Heart left ventricle (tissue), 16 donors: ENCODE data around the gene MPV17. TPM values are rescaled to one million over a fixed set of nuclear protein-coding genes. Genes with fewer than 3 reads are reported as not detected.

ENCODE experiments used
- ATAC-seq, 4 donors: fragments of 200-7000 bp; cut with Tn5 transposase; one replicate each; pipeline ENCODE4 v1.9.1; 2020 to 2022; ENCODE audit warnings: moderate library complexity in 4 of 4, mild to moderate bottlenecking in 3 of 4, moderate number of reproducible peaks in 1 of 4
- DNase-seq, 5 donors: peaks; one replicate each; pipeline ENCODE4 v3.0.0-alpha.2; 2020
- H3K27ac ChIP-seq, 12 donors: fragments of 200-600 bp; sonication (generic) in 4 of 12; one replicate each; pipeline versions ENCODE4 v1.5.0 to v1.8.0; 2016 to 2022; ENCODE audit warnings: mild to moderate bottlenecking in 2 of 12
- H3K27me3 ChIP-seq, 9 donors: fragments of 200-600 bp; sonication (generic) in 2 of 9; one replicate each; pipeline versions ENCODE4 v1.5.1 to v1.8.0; 2016 to 2022; ENCODE audit warnings: mild to moderate bottlenecking in 3 of 9
- H3K36me3 ChIP-seq, 9 donors: fragments of 200-600 bp; sonication (generic) in 2 of 9; one replicate each; pipeline versions ENCODE4 v1.5.0 to v1.8.0; 2018 to 2022; ENCODE audit warnings: mild to moderate bottlenecking in 2 of 9
- H3K4me1 ChIP-seq, 12 donors: fragments of 200-600 bp; sonication (generic) in 4 of 12; one replicate each; pipeline versions ENCODE4 v1.5.0 to v1.8.0; 2016 to 2022; ENCODE audit warnings: mild to moderate bottlenecking in 3 of 12
- H3K4me3 ChIP-seq, 12 donors: fragments of 200-600 bp; sonication (generic) in 4 of 12; one replicate each; pipeline versions ENCODE4 v1.5.0 to v1.8.0; 2017 to 2022; ENCODE audit warnings: mild to moderate bottlenecking in 9 of 12, moderate library complexity in 4 of 12
- H3K9me3 ChIP-seq, 12 donors: fragments of 200-600 bp; sonication (generic) in 4 of 12; one replicate each; pipeline versions ENCODE4 v1.5.0 to v1.8.0; 2016 to 2022; ENCODE audit warnings: mild to moderate bottlenecking in 1 of 12
- POLR2A ChIP-seq, 2 donors: fragments of 450-650 bp; IDR thresholded peaks; one replicate each; pipeline ENCODE4 v1.6.1; 2017; ENCODE audit warnings: antibody characterized with exemption in 2 of 2, mild to moderate bottlenecking in 2 of 2, moderate library complexity in 2 of 2
- WGBS, 4 donors: extraction: QIAGEN DNeasy Blood & Tissue Kit in 2 of 4; methylation state at CpG; one replicate each; pipeline versions ENCODE4 v1.1.5 to v1.1.7; 2013 to 2018; 5-methylcytosine and 5-hydroxymethylcytosine counted together
- intact Hi-C, 10 donors: fragments of 100-400 bp; cut with DNase I; formaldehyde crosslinking; loops; one replicate each; pipeline versions ENCODE4 v1.11.1 to v1.14.2; 2022
- polyA plus RNA-seq, 2 donors: library from polyadenylated mRNA; stranded (reverse); fragments of 200-250 nt; gene quantifications; one replicate each; pipeline ENCODE4 v1.2.3, GENCODE V29; 2013
- total RNA-seq, 9 donors: library from RNA; depleted of rRNA in 2 of 9; stranded (reverse); fragments of >200 nt in 2 of 9; fragmentation: NEBNext Ultra II Directional in 3 of 9; extraction: Animal tissue kit (Norgen Biotek cat#: 25700) in 3 of 9; gene quantifications; one replicate each; pipeline versions ENCODE4 v1.1.0 to v1.2.4, GENCODE V29; 2016 to 2023
- TF ChIP-seq, protein P1 (sequence below), 12 donors: fragments of 200-600 bp; sonication (generic) in 4 of 12; IDR thresholded peaks; one replicate each; pipeline versions ENCODE4 v1.5.0 to v1.8.0; 2018 to 2022; ENCODE audit warnings: antibody characterized with exemption in 12 of 12, mild to moderate bottlenecking in 5 of 12
- donor health status: ischemic (EF 13 %, LVEDD 7.1; RV severe dilation, severe dysfunction).
- donor health status: healthy with polysubstance abuse.
- donor health status: DM: no; HTN: yes; CAD: no.
- donor health status: DM: no; HTN: no; CAD: no.
- donor health status: ischemic (EF 25% LVEDD 6.9; RV normal size, moderate dysfunction).
- donor health status: ischemic (EF 25% LVEDD 5.7; RV mildly dilated, moderate dysfunction).
- donor health status: healthy.
- donor health status: DM: yes; HTN: yes; CAD: no.
- donor health status: ischemic (EF 35%, LVEDD 5.7; RV mildly dilated, moderate dysfunction).
- donor health status: nonischemic (EF 11% LVEDD 7.7; RV severe dilation, severe dysfunction).
- donor health status: DM: yes; HTN: yes; CAD: no.
- donor health status: PGD.
- donor health status: ischemic (EF 29% LVEDD 5.4; RV normal size, mild dysfunction).
- donor health status: nonischemic (EF 23%, LVEDD 6.1; RV moderate dilation, normal function).

Gene MPV17
- total and polyA plus RNA-seq, 11 donors: 48.8 to 134 (median 66.3) TPM

DNA sequence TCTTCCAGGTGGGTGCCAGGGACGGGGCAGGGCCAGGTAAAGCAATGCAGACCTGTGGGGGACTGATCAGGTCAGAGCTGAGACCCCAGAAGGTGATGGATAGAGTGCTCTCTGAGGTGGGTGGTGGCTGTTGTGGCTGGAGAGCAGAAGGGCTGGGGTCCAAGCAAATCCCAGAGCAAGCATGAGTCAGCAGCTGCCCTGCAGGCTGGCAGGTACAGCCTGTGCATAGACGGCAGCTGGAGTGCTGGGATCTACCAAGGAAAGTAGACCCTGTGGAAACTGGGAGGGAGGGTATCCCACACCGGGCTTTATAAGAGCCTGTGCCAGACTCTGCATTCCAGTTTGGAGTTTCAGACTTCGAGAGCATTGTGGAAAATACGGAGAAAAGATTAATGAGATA lies 40.0 kb downstream of the MPV17 start:
- ATAC-seq: peak; percentile 61 to 74 (median 70)
- Histone ChIP-seq H3K4me3 (peak overlapping the region; percentile 32 to 68 (median 54)), H3K27me3 (peaks cover 0 to 7% (median 0%) of the 10 kb centered on the region in 9 donors), H3K27ac (peak overlapping the region; percentile 74 to 99 (median 90)), H3K36me3 (no peaks in the 10 kb centered on the region), H3K4me1 (peaks cover 0 to 38% (median 11%) of the 10 kb centered on the region in 12 donors), H3K9me3 (no peaks in the 10 kb centered on the region)
- peak in 3 of 5 donors; percentile 50 to 71 (median 58) for DNase-seq
- intact Hi-C loops: loop anchor here in 7 of 10 donors (5.0 to 10.0 kb wide), 6 partner anchors 36 to 321 kb away; no protein-coding TSS in a partner anchor
- TF ChIP-seq POLR2A (IDR thresholded peaks at IDR 0.05): peak in 1 of 2 donors; percentile 40
- TF ChIP-seq, protein P1, sequence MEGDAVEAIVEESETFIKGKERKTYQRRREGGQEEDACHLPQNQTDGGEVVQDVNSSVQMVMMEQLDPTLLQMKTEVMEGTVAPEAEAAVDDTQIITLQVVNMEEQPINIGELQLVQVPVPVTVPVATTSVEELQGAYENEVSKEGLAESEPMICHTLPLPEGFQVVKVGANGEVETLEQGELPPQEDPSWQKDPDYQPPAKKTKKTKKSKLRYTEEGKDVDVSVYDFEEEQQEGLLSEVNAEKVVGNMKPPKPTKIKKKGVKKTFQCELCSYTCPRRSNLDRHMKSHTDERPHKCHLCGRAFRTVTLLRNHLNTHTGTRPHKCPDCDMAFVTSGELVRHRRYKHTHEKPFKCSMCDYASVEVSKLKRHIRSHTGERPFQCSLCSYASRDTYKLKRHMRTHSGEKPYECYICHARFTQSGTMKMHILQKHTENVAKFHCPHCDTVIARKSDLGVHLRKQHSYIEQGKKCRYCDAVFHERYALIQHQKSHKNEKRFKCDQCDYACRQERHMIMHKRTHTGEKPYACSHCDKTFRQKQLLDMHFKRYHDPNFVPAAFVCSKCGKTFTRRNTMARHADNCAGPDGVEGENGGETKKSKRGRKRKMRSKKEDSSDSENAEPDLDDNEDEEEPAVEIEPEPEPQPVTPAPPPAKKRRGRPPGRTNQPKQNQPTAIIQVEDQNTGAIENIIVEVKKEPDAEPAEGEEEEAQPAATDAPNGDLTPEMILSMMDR (IDR thresholded peaks at IDR 0.05): no peak
- WGBS, 4 donors: 19 to 37% (median 27%) methylated on average over 5 of the region's 5 CpGs

DNA sequence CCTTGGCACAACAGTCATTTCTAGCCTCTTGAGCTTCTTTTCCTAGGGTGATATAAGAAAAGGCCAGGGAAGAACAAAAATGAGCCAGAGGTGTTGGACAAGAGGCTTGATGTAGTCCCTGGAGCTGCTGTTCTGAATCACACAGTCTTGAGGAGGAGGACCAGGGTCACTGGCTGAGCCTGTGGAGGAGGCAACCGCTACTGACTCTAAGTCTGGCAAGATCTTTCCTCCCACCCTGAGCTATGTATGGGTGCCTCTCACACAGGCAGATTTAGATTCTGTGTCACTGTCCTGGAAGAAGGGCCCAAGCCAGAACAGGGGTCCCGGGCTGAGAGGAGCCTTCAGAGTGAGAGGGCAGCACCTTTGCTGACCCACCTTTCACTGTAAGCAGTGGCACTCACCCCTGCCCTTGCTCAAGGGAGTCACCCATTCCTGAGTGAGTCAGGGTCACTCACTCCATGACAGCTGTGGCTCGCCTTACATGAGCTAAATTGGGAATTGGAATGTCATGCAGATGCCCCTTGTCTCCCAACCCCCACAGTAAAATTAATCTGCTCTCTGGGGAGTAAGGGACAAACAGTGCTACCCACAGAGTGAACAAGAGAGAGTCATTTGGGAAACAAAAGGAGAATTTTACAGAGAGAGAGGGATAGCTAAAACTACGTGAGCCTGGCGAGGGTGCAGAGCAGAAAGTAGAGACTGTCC lies 40.9 kb downstream of the MPV17 start, which contains the start of gene TRIM54:
TRIM54 (plus strand) TSS at position 575 of the 705 bp plus-strand sequence. CDS start 303 bp downstream, outside the sequence.
- DNase-seq (peak in 3 of 5 donors; percentile 53 to 77 (median 69)), ATAC-seq (peak; percentile 83 to 90 (median 88))
- peak within 1 kb of the TSS; percentile 32 to 68 (median 54) for H3K4me3 ChIP-seq
- intact Hi-C loops: loop anchor here in 9 of 10 donors (2.0 to 10.0 kb wide), 11 partner anchors 17 to 321 kb away; partner anchors contain the start of gene SLC30A3 (in 1 of the 9)
- WGBS, 4 donors: 23 to 36% (median 32%) methylated on average over 5 of the region's 5 CpGs
- H3K36me3 ChIP-seq: no peaks in the 10 kb centered on the region
- H3K27ac ChIP-seq: peak within 1 kb of the TSS; percentile 74 to 99 (median 90)
- TF ChIP-seq, protein P1 (IDR thresholded peaks at IDR 0.05): no peak
- TF ChIP-seq POLR2A (IDR thresholded peaks at IDR 0.05): peak in 1 of 2 donors; percentile 56
- peaks cover 0 to 7% (median 0%) of the 10 kb centered on the region in 9 donors for H3K27me3 ChIP-seq
- H3K9me3 ChIP-seq: no peaks in the 10 kb centered on the region
- H3K4me1 ChIP-seq: peaks cover 0 to 32% (median 10%) of the 10 kb centered on the region in 12 donors

DNA sequence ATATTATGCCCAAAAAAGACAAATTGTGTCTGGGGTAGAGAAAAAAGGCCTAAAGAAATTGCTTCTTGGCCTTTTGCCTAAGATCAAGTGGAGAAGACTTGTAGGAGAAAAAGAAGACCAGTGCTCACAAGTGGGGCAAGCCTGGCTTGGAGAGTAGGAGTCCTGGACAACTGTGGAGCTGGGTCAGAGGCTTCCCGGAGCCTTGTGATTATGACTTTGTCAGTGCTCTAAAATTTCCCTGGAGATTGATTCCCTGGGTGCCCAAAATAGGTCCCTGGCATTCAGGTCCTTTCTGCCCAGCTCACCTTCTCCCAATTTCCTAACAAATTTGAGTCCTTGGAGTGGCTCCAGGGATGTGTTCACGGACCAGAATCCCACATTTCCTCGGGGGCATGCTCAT lies 41.5 kb downstream of the MPV17 start:
- ATAC-seq: peak; percentile 2 to 27 (median 8)

More for the DNA sequence above, 41.5 kb downstream of the MPV17 start:
- Histone ChIP-seq H3K27me3 (peaks cover 0 to 7% (median 0%) of the 10 kb centered on the region in 9 donors), H3K4me3 (no peak overlapping the region), H3K9me3 (no peaks in the 10 kb centered on the region), H3K27ac (peak overlapping the region; percentile 74 to 99 (median 90)), H3K4me1 (peaks cover 0 to 26% (median 10%) of the 10 kb centered on the region in 12 donors), H3K36me3 (no peaks in the 10 kb centered on the region)
- no peak for TF ChIP-seq POLR2A (IDR thresholded peaks at IDR 0.05)
- TF ChIP-seq, protein P1 (IDR thresholded peaks at IDR 0.05): no peak
- DNase-seq: peak in 1 of 5 donors; percentile 27
- WGBS, 4 donors: 36 to 58% (median 50%) methylated on average over 3 of the region's 3 CpGs
- intact Hi-C loops: loop anchor here in 9 of 10 donors (2.0 to 10.0 kb wide), 11 partner anchors 17 to 321 kb away; partner anchors contain the start of gene SLC30A3 (in 1 of the 9)
